ENCODE results near the gene CPNE5.

- TF ChIP-seq POLR2AphosphoS5 (IDR thresholded peaks at IDR 0.05; ENCODE audit: low read depth, low read length) (no peak), TAF1 (IDR thresholded peaks at IDR 0.05; ENCODE audit: borderline replicate concordance, insufficient read depth, low read length) (no peak), FOXP2 (optimal IDR thresholded peaks at IDR 0.05; ENCODE audit: borderline replicate concordance, extremely low read depth, extremely low read length, insufficient read depth) (no peak)
- TF ChIP-seq, protein P1, sequence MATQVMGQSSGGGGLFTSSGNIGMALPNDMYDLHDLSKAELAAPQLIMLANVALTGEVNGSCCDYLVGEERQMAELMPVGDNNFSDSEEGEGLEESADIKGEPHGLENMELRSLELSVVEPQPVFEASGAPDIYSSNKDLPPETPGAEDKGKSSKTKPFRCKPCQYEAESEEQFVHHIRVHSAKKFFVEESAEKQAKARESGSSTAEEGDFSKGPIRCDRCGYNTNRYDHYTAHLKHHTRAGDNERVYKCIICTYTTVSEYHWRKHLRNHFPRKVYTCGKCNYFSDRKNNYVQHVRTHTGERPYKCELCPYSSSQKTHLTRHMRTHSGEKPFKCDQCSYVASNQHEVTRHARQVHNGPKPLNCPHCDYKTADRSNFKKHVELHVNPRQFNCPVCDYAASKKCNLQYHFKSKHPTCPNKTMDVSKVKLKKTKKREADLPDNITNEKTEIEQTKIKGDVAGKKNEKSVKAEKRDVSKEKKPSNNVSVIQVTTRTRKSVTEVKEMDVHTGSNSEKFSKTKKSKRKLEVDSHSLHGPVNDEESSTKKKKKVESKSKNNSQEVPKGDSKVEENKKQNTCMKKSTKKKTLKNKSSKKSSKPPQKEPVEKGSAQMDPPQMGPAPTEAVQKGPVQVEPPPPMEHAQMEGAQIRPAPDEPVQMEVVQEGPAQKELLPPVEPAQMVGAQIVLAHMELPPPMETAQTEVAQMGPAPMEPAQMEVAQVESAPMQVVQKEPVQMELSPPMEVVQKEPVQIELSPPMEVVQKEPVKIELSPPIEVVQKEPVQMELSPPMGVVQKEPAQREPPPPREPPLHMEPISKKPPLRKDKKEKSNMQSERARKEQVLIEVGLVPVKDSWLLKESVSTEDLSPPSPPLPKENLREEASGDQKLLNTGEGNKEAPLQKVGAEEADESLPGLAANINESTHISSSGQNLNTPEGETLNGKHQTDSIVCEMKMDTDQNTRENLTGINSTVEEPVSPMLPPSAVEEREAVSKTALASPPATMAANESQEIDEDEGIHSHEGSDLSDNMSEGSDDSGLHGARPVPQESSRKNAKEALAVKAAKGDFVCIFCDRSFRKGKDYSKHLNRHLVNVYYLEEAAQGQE (IDR thresholded peaks at IDR 0.05; ENCODE audit: insufficient read depth in 1 of 2, low read depth in 2 of 2, low read length in 2 of 2): peak in 1 of 2 experiments; percentile 72; a peak in 2 of 4 replicates
Observed at GRCh38 chr6:36817176-36817817, 21.9 kb downstream of the CPNE5 start.

All from PFSK-1 (cell line).